Lower lobe of right lung (tissue), 2 donors: ENCODE results near the gene ATXN1. TPM values are rescaled to one million over a fixed set of nuclear protein-coding genes. Genes with fewer than 3 reads are reported as not detected.
"Not testable (repeated sequence)": the region's sequence is repeated elsewhere in the genome, so short reads cannot be mapped to it uniquely, and the experiment has no call there.

Experiments used
- ATAC-seq, 2 donors: fragments of 200-7000 bp; cut with Tn5 transposase; one replicate each; pipeline ENCODE4 v1.9.1; 2020 to 2022; ENCODE audit warnings: mild to moderate bottlenecking in 2 of 2, moderate library complexity in 2 of 2
- DNase-seq: peaks from one replicate; pipeline ENCODE4 v3.0.0-alpha.2; 2020
- H3K27ac ChIP-seq: fragments of 200-600 bp; one replicate; pipeline ENCODE4 v1.8.0; 2022
- H3K27me3 ChIP-seq: fragments of 200-600 bp; one replicate; pipeline ENCODE4 v1.8.0; 2022; ENCODE audit warnings: low read depth
- H3K36me3 ChIP-seq: fragments of 200-600 bp; one replicate; pipeline ENCODE4 v1.8.0; 2022; ENCODE audit warnings: mild to moderate bottlenecking
- H3K4me1 ChIP-seq: fragments of 200-600 bp; one replicate; pipeline ENCODE4 v1.8.0; 2022
- H3K4me3 ChIP-seq: fragments of 200-600 bp; one replicate; pipeline ENCODE4 v1.8.0; 2022; ENCODE audit warnings: mild to moderate bottlenecking
- H3K9me3 ChIP-seq: fragments of 200-600 bp; one replicate; pipeline ENCODE4 v1.8.0; 2022
- intact Hi-C: fragments of 100-400 bp; cut with DNase I; formaldehyde crosslinking; loops from one replicate; pipeline ENCODE4 v1.11.0; 2022
- total RNA-seq: library from RNA; stranded (reverse); fragmentation: NEBNext Ultra II Directional; extraction: Animal tissue kit (Norgen Biotek cat#: 25700); gene quantifications from one replicate; pipeline ENCODE4 v1.2.1, GENCODE V29; 2021
- TF ChIP-seq, protein P1 (sequence below): fragments of 200-600 bp; IDR thresholded peaks from one replicate; pipeline ENCODE4 v1.8.0; 2022; ENCODE audit warnings: antibody characterized with exemption, mild to moderate bottlenecking
- donor health status: DM: no; HTN: yes; CAD: no; lungs with severe emphysema.

Gene ATXN1
- total RNA-seq, 1 donor from 2014 or later = 75.9 TPM

DNA sequence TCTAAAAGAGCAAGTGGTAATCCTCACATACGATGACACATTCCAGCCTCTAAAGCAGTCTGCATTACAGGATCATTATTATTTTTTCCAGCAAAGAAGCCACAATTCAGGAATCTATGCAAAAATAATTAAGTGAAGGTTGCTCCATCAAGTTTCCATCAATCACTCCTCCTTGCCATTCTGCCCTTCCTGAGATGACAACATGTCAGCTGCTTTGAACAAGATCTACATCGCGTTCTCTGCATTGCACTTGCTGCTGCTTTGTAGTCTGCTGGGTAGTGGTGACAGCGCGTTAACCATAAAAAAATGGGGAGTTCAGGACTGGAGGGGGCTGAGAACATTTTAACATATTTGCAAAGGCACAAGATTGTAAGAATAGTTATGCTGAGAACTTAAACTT, 375.2 kb downstream of the ATXN1 start:
- Histone ChIP-seq H3K27me3 (no peaks in the 10 kb centered on the region), H3K4me3 (no peak overlapping the region), H3K4me1 (no peaks in the 10 kb centered on the region), H3K27ac (no peak overlapping the region), H3K36me3 (peaks cover 2% of the 10 kb centered on the region), H3K9me3 (no peaks in the 10 kb centered on the region)
- DNase-seq (no peak), ATAC-seq (no peak)
- TF ChIP-seq, protein P1, sequence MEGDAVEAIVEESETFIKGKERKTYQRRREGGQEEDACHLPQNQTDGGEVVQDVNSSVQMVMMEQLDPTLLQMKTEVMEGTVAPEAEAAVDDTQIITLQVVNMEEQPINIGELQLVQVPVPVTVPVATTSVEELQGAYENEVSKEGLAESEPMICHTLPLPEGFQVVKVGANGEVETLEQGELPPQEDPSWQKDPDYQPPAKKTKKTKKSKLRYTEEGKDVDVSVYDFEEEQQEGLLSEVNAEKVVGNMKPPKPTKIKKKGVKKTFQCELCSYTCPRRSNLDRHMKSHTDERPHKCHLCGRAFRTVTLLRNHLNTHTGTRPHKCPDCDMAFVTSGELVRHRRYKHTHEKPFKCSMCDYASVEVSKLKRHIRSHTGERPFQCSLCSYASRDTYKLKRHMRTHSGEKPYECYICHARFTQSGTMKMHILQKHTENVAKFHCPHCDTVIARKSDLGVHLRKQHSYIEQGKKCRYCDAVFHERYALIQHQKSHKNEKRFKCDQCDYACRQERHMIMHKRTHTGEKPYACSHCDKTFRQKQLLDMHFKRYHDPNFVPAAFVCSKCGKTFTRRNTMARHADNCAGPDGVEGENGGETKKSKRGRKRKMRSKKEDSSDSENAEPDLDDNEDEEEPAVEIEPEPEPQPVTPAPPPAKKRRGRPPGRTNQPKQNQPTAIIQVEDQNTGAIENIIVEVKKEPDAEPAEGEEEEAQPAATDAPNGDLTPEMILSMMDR = no peak
- intact Hi-C loops = no loop called here

DNA sequence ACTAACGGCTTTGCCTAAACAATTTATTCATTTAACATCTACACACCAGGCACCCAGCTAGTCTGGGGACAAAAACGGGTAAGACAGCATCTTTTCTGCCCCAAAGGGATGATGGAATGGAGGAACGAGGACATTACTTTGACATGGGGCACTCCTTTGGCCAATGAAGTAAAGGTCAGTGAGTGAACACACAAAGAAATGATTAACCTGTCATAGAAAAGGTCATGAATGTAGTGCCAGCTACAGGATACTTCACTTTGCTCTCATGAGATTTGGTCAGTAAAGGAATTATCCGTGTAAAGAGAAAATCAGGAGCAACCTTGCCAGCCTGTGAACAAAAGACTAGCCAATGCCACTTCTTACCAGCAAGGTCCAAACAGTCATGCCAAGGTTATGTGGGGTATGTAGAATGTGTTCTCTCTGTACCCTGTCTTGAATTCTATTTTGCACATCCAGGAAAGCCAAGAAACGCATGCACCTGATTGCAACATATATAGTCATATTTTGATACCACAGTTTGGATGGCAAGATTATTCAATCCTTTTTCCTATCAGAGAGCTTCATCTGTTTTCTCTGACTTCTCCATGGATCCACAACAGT, 377.6 kb downstream of the ATXN1 start:
- no peak overlapping the region for H3K27ac ChIP-seq
- intact Hi-C loops = no loop called here
- peaks cover 2% of the 10 kb centered on the region for H3K36me3 ChIP-seq
- no peak overlapping the region for H3K4me3 ChIP-seq
- no peaks in the 10 kb centered on the region for H3K9me3 ChIP-seq
- TF ChIP-seq, protein P1 = no peak
- DNase-seq (no peak), ATAC-seq (no peak)
- H3K27me3 ChIP-seq = no peaks in the 10 kb centered on the region
- H3K4me1 ChIP-seq = no peaks in the 10 kb centered on the region

DNA sequence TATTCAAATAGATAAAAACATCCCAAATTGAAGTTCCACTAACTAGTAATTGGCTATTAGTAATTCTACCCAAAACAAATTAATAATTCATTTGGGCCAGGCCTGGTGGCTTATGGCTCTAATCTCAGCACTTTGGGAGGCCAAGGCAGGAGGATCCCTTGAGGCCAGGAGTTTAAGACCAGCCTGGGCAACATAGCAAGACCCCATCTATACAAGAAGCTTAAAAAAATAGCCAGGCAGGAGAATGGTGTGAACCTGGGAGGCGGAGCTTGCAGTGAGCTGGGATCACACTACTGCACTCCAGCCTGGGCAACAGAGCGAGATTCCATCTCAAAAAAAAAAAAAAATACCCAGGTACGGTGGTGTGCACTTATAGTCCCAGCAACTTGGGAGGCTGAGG, 379.3 kb downstream of the ATXN1 start:
- H3K27ac ChIP-seq, H3K4me1 ChIP-seq, H3K36me3 ChIP-seq, H3K27me3 ChIP-seq, intact Hi-C loops, H3K9me3 ChIP-seq, H3K4me3 ChIP-seq, ATAC-seq, DNase-seq: not testable (repeated sequence)

DNA sequence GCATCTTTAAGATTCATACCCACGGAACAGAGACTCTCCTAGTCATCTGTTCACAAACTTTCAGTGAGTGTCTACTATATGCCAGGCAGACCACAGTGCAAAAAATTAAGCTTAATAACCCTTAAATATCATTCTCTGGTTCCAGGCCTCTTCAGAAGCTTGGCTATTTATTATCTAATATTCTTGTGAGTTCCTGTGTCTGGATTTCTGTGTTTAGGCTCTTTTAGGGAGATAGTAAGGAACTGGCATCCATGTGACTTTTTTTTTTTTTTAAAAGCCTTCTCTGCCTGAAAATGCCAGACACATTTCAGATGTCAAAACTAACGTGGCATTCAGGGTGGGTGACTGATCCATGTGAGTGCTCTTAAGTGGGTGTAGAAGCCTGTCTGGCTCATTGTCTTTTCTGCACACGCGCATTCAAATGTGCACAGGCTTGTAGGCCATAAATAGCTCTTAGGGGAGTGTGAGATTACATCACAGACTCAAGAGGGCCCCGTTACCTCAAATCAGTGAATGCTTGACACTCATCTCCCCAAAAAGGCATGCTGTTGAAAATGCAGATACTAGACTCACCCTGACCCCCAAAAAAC, 380.9 kb downstream of the ATXN1 start:
- H3K4me1 ChIP-seq = peaks cover 2% of the 10 kb centered on the region
- no peak overlapping the region for H3K4me3 ChIP-seq
- no peaks in the 10 kb centered on the region for H3K9me3 ChIP-seq
- H3K27ac ChIP-seq = no peak overlapping the region
- intact Hi-C loops = no loop called here
- H3K36me3 ChIP-seq = peaks cover 2% of the 10 kb centered on the region
- TF ChIP-seq, protein P1 = no peak
- no peaks in the 10 kb centered on the region for H3K27me3 ChIP-seq
- ATAC-seq (no peak), DNase-seq (no peak)

DNA sequence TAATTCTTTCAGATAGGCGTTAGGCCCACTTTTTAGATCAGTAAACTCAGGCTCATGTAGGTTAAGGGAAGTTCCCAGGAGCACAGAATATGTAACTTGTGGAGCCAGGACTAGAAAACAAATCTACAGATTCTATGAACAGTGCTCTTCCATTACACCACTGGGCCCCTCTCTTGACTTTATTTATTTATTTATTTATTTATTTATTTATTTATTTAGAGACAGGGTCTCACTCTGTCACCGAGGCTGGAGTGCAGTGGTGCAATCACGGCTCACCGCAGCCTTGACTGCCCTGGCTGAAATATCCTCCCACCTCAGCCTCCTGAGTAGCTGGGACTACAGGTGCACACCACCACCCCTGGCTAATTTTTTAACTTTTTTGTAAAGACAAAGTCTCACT, 382.9 kb downstream of the ATXN1 start:
- ATAC-seq, H3K27me3 ChIP-seq: not testable (repeated sequence)

DNA sequence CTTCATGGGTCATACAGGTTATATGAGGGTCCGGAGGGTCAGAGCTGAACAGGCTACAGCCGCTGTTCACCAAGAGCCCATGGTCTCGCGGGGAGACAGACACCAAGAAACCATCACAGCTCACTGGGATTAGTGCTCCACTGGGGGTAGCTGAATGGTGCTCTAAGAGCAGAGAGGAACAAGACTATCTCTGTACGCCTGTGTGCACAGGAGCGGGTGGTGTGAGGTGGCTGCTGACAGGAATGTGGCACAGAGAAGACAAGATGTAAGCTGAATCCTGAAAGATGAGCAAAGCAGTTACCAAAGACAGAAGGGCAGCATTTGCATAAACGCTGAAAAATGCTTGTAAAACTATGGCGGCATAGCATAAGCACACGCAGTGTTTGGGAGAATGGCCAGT, 383.8 kb downstream of the ATXN1 start:
- intact Hi-C loops = no loop called here
- Histone ChIP-seq H3K4me3 (no peak overlapping the region), H3K4me1 (peaks cover 8% of the 10 kb centered on the region), H3K27me3 (no peaks in the 10 kb centered on the region), H3K27ac (no peak overlapping the region), H3K9me3 (no peaks in the 10 kb centered on the region), H3K36me3 (no peaks in the 10 kb centered on the region)
- TF ChIP-seq, protein P1 = no peak
- ATAC-seq (no peak), DNase-seq (no peak)

More for the DNA sequence above, 382.9 kb downstream of the ATXN1 start:
- DNase-seq, H3K4me1 ChIP-seq, H3K36me3 ChIP-seq, H3K4me3 ChIP-seq, H3K9me3 ChIP-seq, H3K27ac ChIP-seq, intact Hi-C loops: not testable (repeated sequence)
